GM23338 (cell line): ENCODE results near the gene ALPI. TPM values are rescaled to one million over a fixed set of nuclear protein-coding genes. Genes with fewer than 3 reads are reported as not detected.

Experiments used
- ATAC-seq: fragments of 200-7000 bp; cut with Tn5 transposase; 3 replicates; pipeline ENCODE4 v1.9.1; 2020
- DNase-seq: peaks from one replicate; pipeline ENCODE4 v3.0.0-alpha.2; 2015; ENCODE audit warnings: low spot score
- H2AFZ ChIP-seq: fragments of 200-600 bp; sonication (generic); 2 replicates; pipeline ENCODE4 v1.8.0; 2016; ENCODE audit warnings: antibody characterized with exemption, mild to moderate bottlenecking, moderate library complexity
- H3F3A ChIP-seq: fragments of 200-600 bp; sonication (generic); replicated peaks from 2 replicates; pipeline ENCODE4 v1.8.0; 2017; ENCODE audit warnings: antibody characterized with exemption, mixed run types, low read depth
- H3K27ac ChIP-seq: fragments of 200-600 bp; sonication (generic); 2 replicates; pipeline ENCODE4 v1.6.1; 2016; ENCODE audit warnings: low read depth
- H3K27me3 ChIP-seq: fragments of 200-600 bp; sonication (generic); 2 replicates; pipeline ENCODE4 v1.8.0; 2016; ENCODE audit warnings: mild to moderate bottlenecking, mixed run types, moderate library complexity; ENCODE audit not compliant: insufficient read depth
- H3K36me3 ChIP-seq: fragments of 200-600 bp; sonication (generic); 2 replicates; pipeline ENCODE4 v1.8.0; 2016; ENCODE audit warnings: mild to moderate bottlenecking; ENCODE audit not compliant: insufficient read depth
- H3K4me1 ChIP-seq: fragments of 200-600 bp; sonication (generic); 2 replicates; pipeline ENCODE4 v1.8.0; 2016; ENCODE audit warnings: mild to moderate bottlenecking, moderate library complexity; ENCODE audit not compliant: insufficient read depth
- H3K4me2 ChIP-seq: fragments of 200-600 bp; sonication (generic); 2 replicates; pipeline ENCODE4 v1.7.1; 2017; ENCODE audit warnings: mixed run types
- H3K4me3 ChIP-seq: fragments of 200-600 bp; sonication (generic); 2 replicates; pipeline ENCODE4 v1.6.1; 2016; ENCODE audit warnings: mixed run types
- H3K79me2 ChIP-seq: fragments of 200-600 bp; sonication (generic); replicated peaks from 2 replicates; pipeline ENCODE4 v1.8.0; 2017; ENCODE audit warnings: mild to moderate bottlenecking; ENCODE audit not compliant: insufficient read depth
- H3K9me2 ChIP-seq: fragments of 200-600 bp; sonication (generic); 2 replicates; pipeline ENCODE4 v1.8.0; 2017; ENCODE audit not compliant: insufficient read depth
- H4K20me1 ChIP-seq: fragments of 200-600 bp; sonication (generic); replicated peaks from 2 replicates; pipeline ENCODE4 v1.8.0; 2017; ENCODE audit warnings: mild to moderate bottlenecking; ENCODE audit not compliant: insufficient read depth
- H3K27ac Mint-ChIP-seq: 2 replicates; pipeline ENCODE4 v1.8.0; 2020; ENCODE audit warnings: inconsistent platforms, mild to moderate bottlenecking, moderate library complexity, mixed read lengths
- H3K27me3 Mint-ChIP-seq: 3 replicates; pipeline ENCODE4 v1.8.0; 2022; ENCODE audit warnings: low read depth, mild to moderate bottlenecking, moderate library complexity, mixed read lengths, inconsistent platforms; ENCODE audit not compliant: insufficient read depth, poor library complexity
- H3K36me3 Mint-ChIP-seq: 3 replicates; pipeline ENCODE4 v1.8.0; 2021; ENCODE audit warnings: low read depth, mild to moderate bottlenecking, inconsistent platforms, moderate library complexity, mixed read lengths
- H3K4me1 Mint-ChIP-seq: 3 replicates; pipeline ENCODE4 v1.8.0; 2020; ENCODE audit warnings: mild to moderate bottlenecking, inconsistent platforms, mixed read lengths
- H3K4me3 Mint-ChIP-seq: 3 replicates; pipeline ENCODE4 v1.8.0; 2021; ENCODE audit warnings: moderate library complexity, mild to moderate bottlenecking, inconsistent platforms, mixed read lengths
- H3K9me3 Mint-ChIP-seq: 3 replicates; pipeline ENCODE4 v1.8.0; 2020; ENCODE audit warnings: moderate library complexity, mild to moderate bottlenecking, inconsistent platforms, mixed read lengths
- EZH2 ChIP-seq: fragments of 200-600 bp; sonication (generic); IDR thresholded peaks from one replicate; pipeline ENCODE4 v1.8.0; 2017; ENCODE audit warnings: antibody characterized with exemption, mild to moderate bottlenecking, low read depth; ENCODE audit not compliant: unreplicated experiment
- EZH2phosphoT487 ChIP-seq: fragments of 200-600 bp; sonication (generic); IDR thresholded peaks from one replicate; pipeline ENCODE4 v1.8.1; 2018; ENCODE audit warnings: antibody characterized with exemption; ENCODE audit not compliant: unreplicated experiment
- POLR2AphosphoS5 ChIP-seq: IDR thresholded peaks from 2 replicates; pipeline ENCODE4 v1.6.1; 2016; ENCODE audit warnings: antibody characterized with exemption, low read depth
- ZNF331 ChIP-seq: fragments of 250-450 bp; sonication (Bioruptor Pico); IDR thresholded peaks from 2 replicates; pipeline ENCODE4 v1.5.0; 2020; ENCODE audit warnings: low read depth, mild to moderate bottlenecking, moderate library complexity
- ZNF462 ChIP-seq: fragments of 250-450 bp; sonication (Bioruptor Pico); IDR thresholded peaks from 2 replicates; pipeline ENCODE4 v1.5.0; 2020; ENCODE audit warnings: mild to moderate bottlenecking, moderate library complexity
- polyA plus RNA-seq: library from polyadenylated mRNA; unstranded; fragments of >200 nt; fragmentation: Nextera tagmentation; extraction: Ambion mirVana; gene quantifications from 2 replicates; pipeline ENCODE4 v1.2.1, GENCODE V29; 2016
- total RNA-seq: library from RNA; depleted of rRNA; stranded (reverse); fragments of >200 nt; shearing (Covaris generic); gene quantifications from 2 replicates; pipeline ENCODE4 v1.2.3, GENCODE V29; 2014

ALPI gene
- total and polyA plus RNA-seq, 2 experiments from 2014 or later, result not detected

- Histone ChIP-seq H3K9me2 (0 out of 2 replicates have a peak, but pooled peaks cover 3% of the 10 kb centered on the region), H3K27me3 (peaks cover 24% of the 10 kb centered on the region), H3K4me3 (no peak overlapping the region), H4K20me1 (0 out of 2 replicates have a peak, but pooled peaks cover 4% of the 10 kb centered on the region), H3K4me2 (no peak overlapping the region), H3K36me3 (no peaks in the 10 kb centered on the region), H3K4me1 (no peaks in the 10 kb centered on the region), H2AFZ (no peak overlapping the region), H3K27ac (no peak overlapping the region), H3K79me2 (peaks cover 19% of the 10 kb centered on the region; the same call in 1 of the 2 replicates), H3F3A (no peaks in the 10 kb centered on the region)
- Mint-ChIP-seq H3K4me1 (peaks cover 5% of the 10 kb centered on the region; the same call in 2 of the 3 replicates), H3K9me3 (no peaks in the 10 kb centered on the region), H3K36me3 (peaks cover 11% of the 10 kb centered on the region), H3K27ac (no peak overlapping the region), H3K27me3 (peaks cover 34% of the 10 kb centered on the region), H3K4me3 (no peak overlapping the region)
- no peak for DNase-seq
- TF ChIP-seq POLR2AphosphoS5 (0 out of 2 replicates have a peak, but pooled peaks have one; percentile 25), EZH2phosphoT487 (no peak)
- no peak for ATAC-seq
These were observed 40.7 kb upstream of the ALPI start for GRCh38 chr2:232415138-232415690.

GRCh38 chr2:232415736-232416520, 40.0 kb upstream of the ALPI start:
- Histone ChIP-seq H3K4me3 (no peak overlapping the region), H3K4me1 (no peaks in the 10 kb centered on the region), H4K20me1 (0 out of 2 replicates have a peak, but pooled peaks cover 4% of the 10 kb centered on the region), H3K4me2 (no peak overlapping the region), H2AFZ (no peak overlapping the region), H3K36me3 (no peaks in the 10 kb centered on the region), H3K27me3 (peaks cover 31% of the 10 kb centered on the region), H3K79me2 (peaks cover 19% of the 10 kb centered on the region; the same call in 1 of the 2 replicates), H3K27ac (no peak overlapping the region), H3F3A (no peaks in the 10 kb centered on the region), H3K9me2 (0 out of 2 replicates have a peak, but pooled peaks cover 3% of the 10 kb centered on the region)
- ATAC-seq, result no peak
- Mint-ChIP-seq H3K4me1 (peaks cover 5% of the 10 kb centered on the region; the same call in 2 of the 3 replicates), H3K9me3 (no peaks in the 10 kb centered on the region; the same call in 2 of the 3 replicates), H3K27me3 (peaks cover 40% of the 10 kb centered on the region), H3K4me3 (no peak overlapping the region), H3K27ac (no peak overlapping the region), H3K36me3 (peaks cover 11% of the 10 kb centered on the region)
- no peak for TF ChIP-seq EZH2
- no peak for TF ChIP-seq ZNF331 (CRISPR knock-in tag)
- no peak for TF ChIP-seq ZNF462 (CRISPR knock-in tag)
- DNase-seq, result no peak
